Dendritic cell treated with granulocyte-macrophage colony-stimulating factor and Interleukin-4, amounts not matched to agents 40 ng/mL and 50 ng/mL, for 4 days (primary cell): ENCODE results near the gene RAF1.
A peak's percentile ranks its signal among the peaks of the same experiment; 100 is the strongest.
"Not testable (repeated sequence)": the region's sequence is repeated elsewhere in the genome, so short reads cannot be mapped to it uniquely, and the experiment has no call there.

Experiments used
- H3K27ac Mint-ChIP-seq: one replicate; pipeline ENCODE4 v1.8.0; 2022; ENCODE audit warnings: mild to moderate bottlenecking, mixed read lengths
- H3K27me3 Mint-ChIP-seq: one replicate; pipeline ENCODE4 v1.8.0; 2022; ENCODE audit warnings: mild to moderate bottlenecking, mixed read lengths
- H3K36me3 Mint-ChIP-seq: one replicate; pipeline ENCODE4 v1.8.0; 2022; ENCODE audit warnings: low read depth, mixed read lengths
- H3K4me1 Mint-ChIP-seq: one replicate; pipeline ENCODE4 v1.8.0; 2022; ENCODE audit warnings: low read depth, mixed read lengths
- H3K4me3 Mint-ChIP-seq: one replicate; pipeline ENCODE4 v1.8.0; 2022; ENCODE audit warnings: mild to moderate bottlenecking, moderate library complexity, mixed read lengths
- H3K9me3 Mint-ChIP-seq: one replicate; pipeline ENCODE4 v1.8.0; 2022; ENCODE audit warnings: mixed read lengths
- intact Hi-C: fragments of 100-400 bp; cut with micrococcal nuclease; formaldehyde crosslinking; loops from one replicate; pipeline ENCODE4 v1.15.0; 2022

Gene RAF1

DNA sequence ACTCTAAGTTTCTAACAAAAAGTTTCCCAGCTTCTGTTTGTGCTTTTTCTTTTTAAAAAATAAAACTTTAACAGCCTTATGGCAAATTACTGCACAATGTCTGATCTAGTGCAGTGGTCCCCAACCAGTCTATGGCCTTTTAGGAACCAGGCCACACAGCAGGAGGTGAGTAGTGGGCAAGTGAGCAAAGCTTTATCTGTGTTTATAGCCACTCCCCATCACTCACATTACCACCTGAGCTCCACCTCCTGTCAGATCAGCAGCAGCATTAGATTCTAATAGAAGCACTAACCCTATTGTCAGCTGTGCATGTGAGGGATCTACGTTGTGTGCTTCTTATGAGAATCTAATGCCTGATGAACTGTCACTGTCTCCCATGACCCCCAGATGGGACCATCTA lies 101.5 kb downstream of the RAF1 start:
- Mint-ChIP-seq H3K27me3 (no peaks in the 10 kb centered on the region), H3K4me3 (no peak overlapping the region), H3K27ac (peak overlapping the region; percentile 15), H3K36me3 (peaks cover 29% of the 10 kb centered on the region), H3K4me1 (peaks cover 52% of the 10 kb centered on the region), H3K9me3 (peaks cover 13% of the 10 kb centered on the region)
- intact Hi-C loops, result no loop called here

DNA sequence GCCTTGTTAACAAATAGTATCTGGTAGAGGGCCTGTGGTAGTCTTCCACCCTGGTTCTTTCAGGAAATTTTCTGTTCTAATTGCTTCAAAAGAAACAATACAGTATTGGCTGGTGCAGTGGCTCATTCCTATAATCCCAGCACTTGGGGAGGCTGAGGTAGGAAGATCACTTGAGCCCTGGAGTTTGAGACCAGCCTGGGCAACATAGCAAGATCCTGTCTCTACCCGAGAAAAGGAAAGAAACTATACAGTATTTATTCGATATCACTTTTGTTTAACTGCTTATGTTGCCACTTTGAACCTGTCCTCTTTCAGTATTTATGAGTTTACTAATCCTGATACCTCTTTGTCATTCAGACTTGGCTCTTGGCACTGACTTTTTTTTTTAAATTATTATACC lies 102.5 kb downstream of the RAF1 start:
- Mint-ChIP-seq H3K4me3 (no peak overlapping the region), H3K27ac (no peak overlapping the region), H3K36me3 (peaks cover 27% of the 10 kb centered on the region), H3K4me1 (peaks cover 49% of the 10 kb centered on the region), H3K9me3 (peaks cover 8% of the 10 kb centered on the region), H3K27me3 (no peaks in the 10 kb centered on the region)
- intact Hi-C loops, result no loop called here

DNA sequence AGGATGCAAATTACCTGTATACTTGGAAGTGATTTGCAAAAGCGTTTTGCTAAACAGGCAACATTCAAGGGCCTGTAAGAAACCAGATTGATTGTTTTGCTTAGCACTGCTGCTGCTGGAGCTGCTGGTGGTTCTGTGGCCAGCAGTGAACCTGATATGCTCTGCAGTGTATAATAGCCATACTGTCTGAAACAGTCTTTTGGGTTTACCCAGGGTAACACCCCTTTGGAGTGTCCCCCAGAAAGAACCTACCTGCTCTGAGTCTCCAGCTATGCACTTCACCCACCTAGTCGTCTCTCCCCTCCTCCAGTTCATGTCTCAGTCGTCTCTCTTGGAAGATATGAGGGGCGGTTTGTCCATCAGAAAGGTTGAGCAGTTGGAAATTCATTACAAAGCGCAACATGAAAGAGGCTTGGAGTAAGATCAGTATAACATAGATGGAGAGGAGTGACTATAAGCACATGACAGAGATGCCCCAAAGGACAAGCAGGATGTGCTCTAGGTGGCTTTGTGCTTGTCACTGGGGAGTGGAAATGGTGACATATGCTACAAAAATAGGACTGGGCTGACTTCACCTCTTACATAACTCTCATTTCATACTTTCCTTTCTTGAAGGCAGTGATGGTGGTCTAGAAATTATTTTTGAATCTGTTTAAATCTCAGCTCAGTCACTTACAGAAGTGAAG lies 103.3 kb downstream of the RAF1 start:
- intact Hi-C loops, result no loop called here
- Mint-ChIP-seq H3K4me3 (no peak overlapping the region), H3K27ac (no peak overlapping the region), H3K9me3 (peaks cover under 1% of the 10 kb centered on the region), H3K27me3 (peaks cover 2% of the 10 kb centered on the region), H3K36me3 (peaks cover 23% of the 10 kb centered on the region), H3K4me1 (peaks cover 57% of the 10 kb centered on the region)

DNA sequence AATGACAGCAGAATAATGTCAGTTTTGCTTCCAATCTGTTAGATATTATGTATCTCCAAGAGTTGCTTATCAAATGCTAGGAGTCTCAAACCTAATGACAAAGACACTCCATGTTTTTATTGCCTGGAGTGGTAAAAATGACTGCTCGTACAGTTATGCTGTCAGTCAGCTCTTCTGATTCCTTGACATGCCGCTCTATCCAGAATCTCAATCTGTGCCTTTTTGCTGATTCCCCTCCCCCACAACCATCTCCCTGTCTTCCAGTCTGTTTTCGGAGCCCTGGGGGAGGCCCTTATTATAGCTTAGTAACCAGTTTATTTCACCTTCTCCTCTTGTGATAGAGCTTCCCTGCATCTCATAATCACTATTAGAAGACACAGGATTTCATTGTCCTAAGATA lies 104.4 kb downstream of the RAF1 start:
- H3K9me3 Mint-ChIP-seq, result no peaks in the 10 kb centered on the region
- H3K27ac Mint-ChIP-seq, result no peak overlapping the region
- peaks cover 9% of the 10 kb centered on the region for H3K27me3 Mint-ChIP-seq
- peaks cover 53% of the 10 kb centered on the region for H3K4me1 Mint-ChIP-seq
- intact Hi-C loops, result no loop called here
- H3K4me3 Mint-ChIP-seq, result no peak overlapping the region
- peaks cover 14% of the 10 kb centered on the region for H3K36me3 Mint-ChIP-seq

DNA sequence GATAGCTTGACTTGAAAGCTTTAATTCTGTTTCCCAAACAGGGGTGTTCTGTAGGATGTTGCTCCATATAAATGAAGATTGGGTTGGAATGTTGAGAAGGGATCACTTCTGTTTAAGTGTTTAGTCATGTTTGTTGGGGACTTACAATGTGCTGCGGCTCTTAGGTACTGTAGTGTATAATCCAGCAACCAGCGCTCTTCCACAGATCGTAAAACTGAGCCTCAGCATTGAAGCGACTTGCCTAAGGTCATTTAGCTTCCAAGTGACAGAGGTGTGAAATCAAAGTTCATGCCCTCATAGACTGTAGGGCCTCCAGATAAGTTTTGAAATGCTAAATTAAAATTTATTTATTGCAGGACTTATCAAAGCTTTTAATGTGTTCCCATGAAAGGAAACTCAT lies 105.2 kb downstream of the RAF1 start:
- peaks cover 12% of the 10 kb centered on the region for H3K27me3 Mint-ChIP-seq
- H3K9me3 Mint-ChIP-seq, result no peaks in the 10 kb centered on the region
- peaks cover 12% of the 10 kb centered on the region for H3K36me3 Mint-ChIP-seq
- H3K27ac Mint-ChIP-seq, result no peak overlapping the region
- peaks cover 56% of the 10 kb centered on the region for H3K4me1 Mint-ChIP-seq
- H3K4me3 Mint-ChIP-seq, result no peak overlapping the region
- intact Hi-C loops, result no loop called here

DNA sequence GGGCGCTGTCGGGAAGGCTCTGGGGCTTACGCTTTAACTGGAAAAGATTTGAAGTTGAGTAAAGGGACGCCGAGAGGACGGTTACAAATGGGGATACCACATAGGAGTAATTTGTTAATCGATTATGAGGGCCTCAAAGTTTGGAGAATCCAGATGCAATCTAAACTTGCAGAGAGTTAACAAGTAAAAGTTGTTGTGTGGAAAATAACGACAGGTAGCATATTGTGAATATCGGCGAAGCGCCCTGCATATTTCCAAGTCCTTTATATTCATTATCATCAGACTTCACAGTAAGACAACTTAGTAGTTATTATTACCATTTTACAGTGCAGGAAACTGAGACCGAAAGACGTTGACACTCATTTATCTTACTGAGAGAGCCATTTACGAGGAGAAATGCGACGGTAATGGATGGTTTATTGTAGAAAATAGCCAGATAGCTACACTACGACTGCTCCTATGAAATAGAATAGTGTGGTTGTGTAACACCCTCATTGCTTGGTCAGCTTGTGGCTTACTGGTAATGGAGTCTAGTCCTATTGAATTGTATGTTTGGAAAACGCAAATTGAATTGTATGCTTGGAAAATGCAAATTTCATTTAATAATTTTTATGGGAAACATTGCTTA lies 106.3 kb downstream of the RAF1 start:
- peak overlapping the region; percentile 89 for H3K27ac Mint-ChIP-seq
- intact Hi-C loops, result loop anchor here (2.0 kb wide), 1 partner anchor 107 kb away; the partner anchor contains the start of gene RAF1
- H3K27me3 Mint-ChIP-seq, result peaks cover 17% of the 10 kb centered on the region
- peaks cover 12% of the 10 kb centered on the region for H3K36me3 Mint-ChIP-seq
- no peaks in the 10 kb centered on the region for H3K9me3 Mint-ChIP-seq
- H3K4me3 Mint-ChIP-seq, result peak overlapping the region; percentile 85
- peaks cover 57% of the 10 kb centered on the region for H3K4me1 Mint-ChIP-seq

DNA sequence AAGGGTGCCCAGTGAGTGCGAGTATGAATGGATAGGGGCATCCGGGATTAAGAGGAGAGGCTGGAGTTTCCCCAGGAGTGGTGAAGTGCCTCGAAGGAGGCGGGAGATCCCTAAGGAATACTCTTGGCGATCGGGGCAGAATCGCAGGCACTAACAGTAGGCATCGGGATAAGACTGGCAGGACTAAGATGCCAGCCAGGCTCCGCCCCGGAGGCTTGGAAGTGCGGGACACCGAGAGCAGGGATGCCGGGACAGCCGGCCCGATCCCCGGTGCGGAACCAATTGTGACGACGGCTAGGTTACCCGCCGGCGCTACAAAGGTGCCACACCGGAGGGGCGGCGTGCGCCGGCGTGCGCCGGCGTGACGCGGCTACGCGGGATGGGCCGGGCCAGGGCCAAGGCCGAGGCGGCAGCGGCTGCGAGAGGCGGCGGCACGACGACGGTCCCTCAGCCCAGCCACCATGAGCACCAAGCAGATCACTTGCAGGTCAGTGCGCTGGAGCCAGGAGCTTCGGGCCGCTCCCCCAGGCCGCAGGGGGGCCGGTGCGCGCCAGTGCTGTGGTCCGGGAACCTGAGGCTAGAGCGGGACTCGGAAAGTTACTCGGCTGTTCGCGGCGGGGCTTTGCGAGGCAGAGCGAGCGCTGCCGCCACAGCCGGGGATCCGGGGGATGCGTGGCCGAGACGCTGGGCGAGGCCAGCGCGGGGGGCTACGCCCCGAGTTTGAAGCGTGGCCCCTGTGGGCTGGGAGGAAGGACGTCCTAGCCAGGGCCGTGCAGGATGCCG lies 107.0 kb downstream of the RAF1 start, which contains the start of gene MKRN2:
TSS of gene MKRN2 (plus strand) at position 398 of the 783 bp plus-strand sequence. CDS start at position 462, 64 bp downstream.
- intact Hi-C loops, result loop anchor here (2.0 kb wide), 1 partner anchor 108 kb away; the partner anchor contains the start of gene RAF1
- Mint-ChIP-seq H3K9me3 (no peaks in the 10 kb centered on the region), H3K27ac (peak within 1 kb of the TSS; percentile 89), H3K4me1 (peaks cover 52% of the 10 kb centered on the region), H3K27me3 (peaks cover 21% of the 10 kb centered on the region), H3K4me3 (peak within 1 kb of the TSS; percentile 85), H3K36me3 (peaks cover 12% of the 10 kb centered on the region)

DNA sequence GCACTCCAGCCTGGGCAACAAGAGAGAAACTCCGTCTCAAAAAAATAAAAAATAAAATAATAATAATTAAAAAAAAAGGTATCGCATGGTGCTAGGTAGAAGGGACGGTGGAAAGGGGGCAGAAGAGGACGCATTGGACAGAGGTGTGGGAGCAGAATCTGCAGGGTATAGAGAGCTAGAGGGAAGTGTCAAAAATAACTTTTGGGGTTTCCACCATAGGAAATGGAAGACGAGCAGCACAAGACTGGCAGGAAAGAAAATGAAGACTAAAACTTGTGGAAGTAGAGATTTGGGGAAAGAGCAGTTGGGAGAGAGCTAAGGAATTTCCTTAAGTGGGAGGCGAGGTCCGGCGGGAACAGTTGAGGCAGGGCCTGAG lies 107.6 kb downstream of the RAF1 start:
- intact Hi-C loops, result loop anchor here (2.0 kb wide), 1 partner anchor 108 kb away; the partner anchor contains the start of gene RAF1
- no peaks in the 10 kb centered on the region for H3K9me3 Mint-ChIP-seq
- peak overlapping the region; percentile 89 for H3K27ac Mint-ChIP-seq
- peaks cover 50% of the 10 kb centered on the region for H3K4me1 Mint-ChIP-seq
- H3K36me3 Mint-ChIP-seq, result peaks cover 12% of the 10 kb centered on the region
- peak overlapping the region; percentile 85 for H3K4me3 Mint-ChIP-seq
- H3K27me3 Mint-ChIP-seq, result peaks cover 24% of the 10 kb centered on the region

DNA sequence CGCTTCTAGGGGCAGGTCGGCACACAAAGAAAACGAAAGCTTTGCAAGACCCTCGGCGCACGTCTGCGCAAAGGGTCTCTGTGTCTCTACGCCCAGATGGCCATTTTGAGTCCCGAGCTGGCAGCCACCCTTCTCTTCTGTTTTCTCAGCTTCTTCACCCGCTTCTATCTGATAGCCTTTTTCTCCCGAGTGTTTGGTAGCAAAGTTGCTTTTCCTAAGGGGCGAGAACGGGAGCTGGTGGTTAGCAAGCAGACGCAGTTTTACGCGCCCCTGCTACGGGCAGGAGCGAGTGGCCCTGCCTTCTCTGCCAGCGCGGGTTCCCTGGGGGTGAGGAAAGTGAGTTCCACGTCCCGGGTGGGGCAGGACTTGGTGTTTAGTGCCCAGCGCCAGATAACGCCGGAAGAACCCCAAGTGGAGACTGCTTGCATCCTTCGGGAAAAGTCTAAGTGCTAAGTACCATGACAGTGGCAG lies 110.0 kb downstream of the RAF1 start:
- intact Hi-C loops, result no loop called here
- peaks cover 12% of the 10 kb centered on the region for H3K36me3 Mint-ChIP-seq
- peak overlapping the region; percentile 62 for H3K27ac Mint-ChIP-seq
- H3K9me3 Mint-ChIP-seq, result no peaks in the 10 kb centered on the region
- peaks cover 32% of the 10 kb centered on the region for H3K27me3 Mint-ChIP-seq
- H3K4me1 Mint-ChIP-seq, result peaks cover 31% of the 10 kb centered on the region
- H3K4me3 Mint-ChIP-seq, result peak overlapping the region; percentile 73

DNA sequence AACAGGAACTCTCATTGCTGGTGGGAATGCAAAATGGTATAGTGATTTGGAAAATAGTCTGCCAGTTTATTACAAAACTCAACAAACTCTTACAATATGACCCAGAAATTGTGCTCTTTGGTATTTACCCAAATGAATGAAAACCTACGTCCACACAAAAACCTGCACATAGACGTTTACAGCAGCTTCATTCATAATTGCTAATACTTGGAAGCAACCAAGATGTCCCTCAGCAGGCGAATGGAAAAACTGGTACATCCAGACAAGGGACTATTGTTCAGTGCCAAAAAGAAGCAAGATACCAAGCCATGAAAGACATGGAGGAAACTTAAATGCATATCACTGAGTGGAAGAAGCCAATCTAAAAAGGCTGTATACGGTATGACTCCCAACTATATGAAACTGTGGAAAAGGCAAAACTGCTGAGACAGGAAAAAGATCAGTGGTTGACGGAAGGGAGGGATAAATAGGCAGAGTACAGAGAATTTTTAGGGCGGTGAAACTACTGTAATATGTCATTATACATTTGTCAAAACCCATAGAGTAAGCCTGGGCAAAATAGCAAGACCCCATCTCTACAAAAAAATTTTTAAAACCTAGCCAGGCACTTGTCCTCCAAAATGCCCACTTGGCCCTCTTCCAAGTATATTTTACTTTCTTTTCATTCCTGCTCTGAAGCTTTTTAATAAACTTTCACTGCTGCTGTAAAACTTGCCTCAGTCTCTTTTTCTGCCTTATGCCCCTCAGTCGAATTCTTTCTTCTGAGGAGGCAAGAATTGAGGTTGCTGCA lies 113.8 kb downstream of the RAF1 start:
- intact Hi-C loops, result no loop called here

DNA sequence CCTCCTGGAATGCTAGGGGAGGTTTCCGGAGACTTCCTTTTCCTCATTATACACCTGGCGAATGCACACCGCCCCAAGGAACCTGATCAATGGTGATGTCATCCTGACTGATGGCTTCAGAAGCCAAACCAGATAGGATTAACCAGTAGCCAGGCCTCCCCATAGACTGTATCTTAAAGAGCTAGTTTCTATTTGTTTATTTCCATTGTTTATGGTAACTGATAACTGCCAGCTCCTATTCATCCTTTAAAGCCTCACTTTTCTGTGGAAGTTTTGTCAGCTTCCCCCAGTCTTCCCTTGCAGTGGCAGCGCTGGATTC lies 118.5 kb downstream of the RAF1 start, which contains the start of gene MKRN2OS:
TSS of gene MKRN2OS (minus strand) at position 27 of the 319 bp plus-strand sequence. CDS start 35 bp downstream, outside the sequence.
- peaks cover 6% of the 10 kb centered on the region for H3K36me3 Mint-ChIP-seq
- no peaks in the 10 kb centered on the region for H3K4me1 Mint-ChIP-seq
- H3K27me3 Mint-ChIP-seq, result peaks cover 5% of the 10 kb centered on the region
- intact Hi-C loops, result no loop called here
- H3K27ac Mint-ChIP-seq, result no peak within 1 kb of the TSS
- H3K9me3 Mint-ChIP-seq, result no peaks in the 10 kb centered on the region
- no peak within 1 kb of the TSS for H3K4me3 Mint-ChIP-seq

More for the DNA sequence above, 113.8 kb downstream of the RAF1 start:
- H3K27me3 Mint-ChIP-seq, result peaks cover 32% of the 10 kb centered on the region
- H3K4me3 Mint-ChIP-seq, result no peak overlapping the region
- H3K27ac Mint-ChIP-seq, result no peak overlapping the region
- H3K9me3 Mint-ChIP-seq, result no peaks in the 10 kb centered on the region
- H3K4me1 Mint-ChIP-seq, result peaks cover 8% of the 10 kb centered on the region
- no peaks in the 10 kb centered on the region for H3K36me3 Mint-ChIP-seq

DNA sequence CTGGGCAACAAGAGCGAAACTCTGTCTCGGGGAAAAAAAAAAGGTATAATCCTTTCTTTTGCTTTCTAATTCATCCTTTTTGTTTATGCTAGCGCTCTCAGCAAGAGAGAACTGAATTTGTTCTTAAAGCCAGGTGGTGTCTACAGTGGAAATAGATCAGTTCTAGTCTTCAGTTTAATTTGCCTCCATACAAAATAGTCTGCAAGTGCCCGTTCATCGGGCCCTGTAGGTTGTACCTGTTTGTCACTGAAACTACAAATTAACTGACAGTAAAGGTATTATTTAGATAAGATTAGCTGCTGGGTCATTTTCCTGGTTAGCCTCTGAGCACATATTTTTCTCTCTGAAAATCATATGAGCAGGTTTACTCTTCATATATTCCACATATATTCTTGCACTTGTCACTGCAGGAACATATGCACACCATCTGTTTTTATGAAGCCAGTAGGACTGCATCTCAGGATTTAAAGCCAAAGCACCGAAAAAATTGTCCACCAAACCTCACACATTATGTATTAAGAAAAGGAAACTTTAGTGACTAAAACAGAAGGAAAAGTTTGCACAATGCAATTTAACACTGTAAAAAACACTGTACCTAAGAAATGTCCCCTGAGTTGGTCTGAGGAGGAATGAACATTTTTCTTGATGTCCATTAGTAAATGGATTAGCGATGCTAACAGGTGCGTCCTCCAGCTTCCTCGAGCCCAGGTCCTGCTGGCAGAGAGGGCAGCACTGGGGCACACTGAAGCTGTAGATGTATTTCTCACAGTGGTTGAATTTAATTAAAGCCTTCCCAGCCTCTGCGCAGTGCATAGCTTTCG lies 119.1 kb downstream of the RAF1 start:
- Mint-ChIP-seq H3K27ac (no peak overlapping the region), H3K9me3 (no peaks in the 10 kb centered on the region), H3K4me1 (no peaks in the 10 kb centered on the region), H3K4me3 (no peak overlapping the region), H3K27me3 (peaks cover 3% of the 10 kb centered on the region), H3K36me3 (peaks cover 6% of the 10 kb centered on the region)
- intact Hi-C loops, result no loop called here

DNA sequence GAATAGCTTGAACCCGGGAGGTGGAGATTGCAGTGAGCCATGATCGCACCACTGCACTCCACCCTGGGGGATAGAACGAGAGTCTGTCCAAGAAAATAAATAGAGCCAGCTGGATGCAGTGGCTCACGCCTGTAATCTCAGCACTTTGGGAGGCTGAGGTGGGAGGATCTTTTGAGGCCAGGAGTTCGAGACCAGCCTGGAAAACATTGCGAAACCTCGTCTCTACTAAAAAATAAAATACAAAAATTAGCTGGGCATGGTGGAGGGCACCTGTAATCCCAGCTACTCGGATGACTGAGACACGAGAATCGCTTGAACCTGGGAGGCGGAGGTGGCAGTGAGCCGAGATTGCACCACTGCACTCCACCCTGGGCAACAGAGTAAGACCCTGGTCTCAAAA lies 120.4 kb downstream of the RAF1 start:
- H3K4me1 Mint-ChIP-seq, H3K9me3 Mint-ChIP-seq, H3K27ac Mint-ChIP-seq, H3K4me3 Mint-ChIP-seq, H3K27me3 Mint-ChIP-seq, intact Hi-C loops: not testable (repeated sequence)
- peaks cover 15% of the 10 kb centered on the region for H3K36me3 Mint-ChIP-seq
